NCI-H2081 treated with DMSO at 0.1 percent for 48 hours (cell line): ENCODE results near the gene PPP4R3C.
"Not testable (repeated sequence)": the region's sequence is repeated elsewhere in the genome, so short reads cannot be mapped to it uniquely, and the experiment has no call there.

Experiments
- DNase-seq: peaks from one replicate; lab custom pipeline; 2025; lab: John Stamatoyannopoulos, UW

The PPP4R3C gene

GRCh38 chrX:27463187-27463586 lies at the start of gene PPP4R3C:
PPP4R3C (minus strand) TSS chrX:27463341; CDS start chrX:27463296, 45 bp downstream.
- DNase-seq: no peak

- DNase-seq: no peak
Observed at GRCh38 chrX:27491397-27491796, 28.3 kb upstream of the PPP4R3C start.

GRCh38 chrX:27466051-27466450 lies 2.9 kb upstream of the PPP4R3C start:
- DNase-seq: no peak

- no peak for DNase-seq
Observed at GRCh38 chrX:27465036-27465435, 1.9 kb upstream of the PPP4R3C start.

GRCh38 chrX:27459129-27459528 lies 4.0 kb downstream of the PPP4R3C start:
- not testable (repeated sequence) for DNase-seq

- DNase-seq: not testable (repeated sequence)
Observed at GRCh38 chrX:27458544-27458943, 4.6 kb downstream of the PPP4R3C start.

- no peak for DNase-seq
Observed at GRCh38 chrX:27451324-27451723, 11.8 kb downstream of the PPP4R3C start.

- DNase-seq: no peak
Observed at GRCh38 chrX:27446423-27446822, 16.7 kb downstream of the PPP4R3C start.

- no peak for DNase-seq
Observed at GRCh38 chrX:27445438-27445837, 17.7 kb downstream of the PPP4R3C start.

GRCh38 chrX:27444093-27444908 lies 18.8 kb downstream of the PPP4R3C start:
- DNase-seq: no peak

GRCh38 chrX:27442392-27442791 lies 20.7 kb downstream of the PPP4R3C start:
- not testable (repeated sequence) for DNase-seq

GRCh38 chrX:27439771-27440170 lies 23.4 kb downstream of the PPP4R3C start:
- no peak for DNase-seq

GRCh38 chrX:27438937-27439336 lies 24.2 kb downstream of the PPP4R3C start:
- no peak for DNase-seq

- no peak for DNase-seq
Observed at GRCh38 chrX:27435031-27435430, 28.1 kb downstream of the PPP4R3C start.
